Activated CD8-positive, alpha-beta T cell treated with anti-CD3 and anti-CD28 coated beads, Interleukin-2, amount 10 ng/mL, durations not matched to agents 7 days and 5 days (primary cell): ENCODE data around the gene ARSB. TPM values are rescaled to one million over a fixed set of nuclear protein-coding genes. Genes with fewer than 3 reads are reported as not detected.

Experiments
- ATAC-seq: fragments of 150-1000 bp; cut with Tn5 transposase; one replicate; pipeline ENCODE4 v1.10.0; 2021; ENCODE audit warnings: moderate library complexity
- CTCF ChIA-PET: fragments of 350-600 bp; sonication (Branson Sonifier 250); formaldehyde crosslinking; loops from one replicate; lab custom pipeline; 2021; ENCODE audit warnings: antibody characterized with exemption; lab: Charles Lee
- POLR2A ChIA-PET: fragments of 350-600 bp; sonication (Branson Sonifier 250); formaldehyde crosslinking; loops from one replicate; lab custom pipeline; 2021; ENCODE audit warnings: antibody characterized with exemption; lab: Charles Lee
- DNase-seq: peaks from one replicate; pipeline ENCODE4 v3.0.0-alpha.2; 2020
- H3K27ac Mint-ChIP-seq: one replicate; pipeline ENCODE4 v1.8.0; 2021; ENCODE audit warnings: mild to moderate bottlenecking, mixed read lengths
- H3K27me3 Mint-ChIP-seq: one replicate; pipeline ENCODE4 v1.8.0; 2021; ENCODE audit warnings: low read depth, mixed read lengths
- H3K36me3 Mint-ChIP-seq: one replicate; pipeline ENCODE4 v1.8.0; 2021; ENCODE audit warnings: low read depth, mixed read lengths
- H3K4me1 Mint-ChIP-seq: one replicate; pipeline ENCODE4 v1.8.0; 2021; ENCODE audit warnings: low read depth, mixed read lengths
- H3K4me3 Mint-ChIP-seq: one replicate; pipeline ENCODE4 v1.8.0; 2021; ENCODE audit warnings: mild to moderate bottlenecking, mixed read lengths
- H3K9me3 Mint-ChIP-seq: one replicate; pipeline ENCODE4 v1.8.0; 2022; ENCODE audit warnings: mixed read lengths; ENCODE audit not compliant: insufficient read depth
- total RNA-seq, 2 experiments: library from RNA; stranded (reverse); gene quantifications; one replicate each; pipeline ENCODE4 v1.2.3, GENCODE V29; 2021

ARSB gene
- total RNA-seq, 2 experiments from 2014 or later = 10.3 TPM

DNA sequence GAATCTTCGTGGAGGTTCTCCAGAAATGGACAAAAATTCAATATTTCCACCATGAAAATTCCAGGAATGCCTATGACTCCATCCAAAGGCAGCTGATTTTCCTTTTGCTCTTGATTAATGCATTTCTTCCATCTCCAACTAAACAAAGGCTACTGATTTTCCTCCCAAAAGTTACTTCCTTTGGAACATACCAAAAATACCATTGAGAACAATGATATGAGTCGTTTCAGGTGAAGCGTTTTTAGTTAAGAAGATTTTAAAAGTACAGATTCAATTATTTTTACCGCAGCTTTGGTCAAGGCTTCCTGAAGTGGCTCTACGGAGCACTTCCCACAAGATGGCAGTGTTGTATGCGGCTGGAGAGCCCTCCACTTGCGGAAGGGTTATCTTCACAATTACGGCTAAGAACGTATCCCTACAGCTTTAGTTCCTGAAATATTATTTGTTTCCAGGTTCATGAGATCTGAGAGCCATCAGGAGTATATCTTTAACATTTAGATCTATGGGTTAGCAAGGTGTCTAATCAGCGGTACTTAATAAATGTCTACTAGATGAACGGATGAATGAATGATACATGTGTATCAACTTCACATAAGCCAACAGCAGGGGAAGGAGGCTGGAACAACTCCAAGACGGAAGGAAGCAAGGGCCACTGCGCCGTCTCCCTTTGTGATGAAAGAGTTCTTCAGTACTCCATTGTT lies 35.9 kb upstream of the ARSB start:
- DNase-seq (peak; percentile 54), ATAC-seq (peak; percentile 64)

DNA sequence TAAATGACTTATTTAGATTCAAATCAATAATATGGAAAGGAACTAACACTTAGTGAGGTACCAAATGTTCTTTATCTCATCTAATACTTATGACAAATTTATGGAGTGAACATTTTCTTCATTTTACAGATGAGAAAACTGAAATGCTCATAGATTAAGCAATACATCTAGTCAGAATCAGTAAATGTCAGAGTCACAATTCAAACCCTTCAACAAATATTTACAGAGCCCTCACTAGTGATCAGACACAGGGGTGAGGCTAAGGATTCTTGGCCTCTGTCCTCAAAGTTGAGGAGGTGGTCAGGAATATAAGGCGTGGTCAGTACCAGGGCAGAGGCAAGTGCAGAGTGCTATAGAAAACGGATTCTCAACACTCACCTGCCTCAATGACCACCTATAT lies 29.5 kb upstream of the ARSB start:
- POLR2A ChIA-PET = no interaction called here
- H3K27me3 Mint-ChIP-seq = peaks cover 46% of the 10 kb centered on the region
- ATAC-seq = no peak
- H3K4me1 Mint-ChIP-seq = no peaks in the 10 kb centered on the region
- no peaks in the 10 kb centered on the region for H3K36me3 Mint-ChIP-seq
- H3K9me3 Mint-ChIP-seq = no peaks in the 10 kb centered on the region
- no peak overlapping the region for H3K27ac Mint-ChIP-seq
- CTCF ChIA-PET = interaction anchor here (1.3 to 1.9 kb wide), 2 partner anchors 30 to 119 kb away, joined by 4 to 7 read pairs; partner anchors contain the start of gene ARSB
- no peak for DNase-seq
- H3K4me3 Mint-ChIP-seq = no peak overlapping the region

More for the DNA sequence above, 35.9 kb upstream of the ARSB start:
- ChIA-PET CTCF (interaction anchor here (0.6 to 9.1 kb wide), 34 partner anchors 8 to 492 kb away, joined by 3 to 368 read pairs (median 4); no protein-coding TSS in a partner anchor), POLR2A (interaction anchor here (0.6 to 0.9 kb wide), 2 partner anchors 35 kb away, joined by 3 to 7 read pairs; partner anchors contain the start of gene ARSB)
- H3K36me3 Mint-ChIP-seq = no peaks in the 10 kb centered on the region
- no peak overlapping the region for H3K27ac Mint-ChIP-seq
- H3K27me3 Mint-ChIP-seq = peaks cover 53% of the 10 kb centered on the region
- peaks cover 5% of the 10 kb centered on the region for H3K4me1 Mint-ChIP-seq
- H3K4me3 Mint-ChIP-seq = no peak overlapping the region
- H3K9me3 Mint-ChIP-seq = no peaks in the 10 kb centered on the region

DNA sequence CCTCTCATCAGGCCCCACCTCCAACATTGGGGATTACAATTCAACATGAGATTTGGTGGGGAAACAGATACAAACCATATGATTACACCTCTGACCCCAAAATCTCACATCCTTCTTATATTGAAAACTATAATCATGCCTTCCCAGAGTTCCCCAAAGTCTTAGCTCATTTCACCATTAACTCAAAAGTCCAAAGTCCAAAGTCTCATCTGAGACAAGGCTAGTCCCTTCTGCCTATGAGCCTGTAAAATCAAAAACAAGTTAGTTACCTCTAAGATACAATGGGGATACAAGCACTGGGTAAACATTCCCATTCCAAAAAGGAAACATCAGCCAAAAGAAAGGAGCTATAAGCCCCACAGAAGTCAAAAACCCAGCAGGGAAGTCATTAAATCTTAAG lies 26.8 kb upstream of the ARSB start:
- H3K9me3 Mint-ChIP-seq = no peaks in the 10 kb centered on the region
- DNase-seq (no peak), ATAC-seq (no peak)
- H3K27me3 Mint-ChIP-seq = peaks cover 27% of the 10 kb centered on the region
- no peak overlapping the region for H3K4me3 Mint-ChIP-seq
- no peak overlapping the region for H3K27ac Mint-ChIP-seq
- H3K36me3 Mint-ChIP-seq = no peaks in the 10 kb centered on the region
- POLR2A ChIA-PET = interaction anchor here (1.0 kb wide), 1 partner anchor 26 kb away, joined by 3 read pairs; no protein-coding TSS in a partner anchor
- CTCF ChIA-PET = interaction anchor here (1.3 to 4.4 kb wide), 2 partner anchors 9 to 13 kb away, joined by 3 to 29 read pairs; no protein-coding TSS in a partner anchor
- no peaks in the 10 kb centered on the region for H3K4me1 Mint-ChIP-seq

DNA sequence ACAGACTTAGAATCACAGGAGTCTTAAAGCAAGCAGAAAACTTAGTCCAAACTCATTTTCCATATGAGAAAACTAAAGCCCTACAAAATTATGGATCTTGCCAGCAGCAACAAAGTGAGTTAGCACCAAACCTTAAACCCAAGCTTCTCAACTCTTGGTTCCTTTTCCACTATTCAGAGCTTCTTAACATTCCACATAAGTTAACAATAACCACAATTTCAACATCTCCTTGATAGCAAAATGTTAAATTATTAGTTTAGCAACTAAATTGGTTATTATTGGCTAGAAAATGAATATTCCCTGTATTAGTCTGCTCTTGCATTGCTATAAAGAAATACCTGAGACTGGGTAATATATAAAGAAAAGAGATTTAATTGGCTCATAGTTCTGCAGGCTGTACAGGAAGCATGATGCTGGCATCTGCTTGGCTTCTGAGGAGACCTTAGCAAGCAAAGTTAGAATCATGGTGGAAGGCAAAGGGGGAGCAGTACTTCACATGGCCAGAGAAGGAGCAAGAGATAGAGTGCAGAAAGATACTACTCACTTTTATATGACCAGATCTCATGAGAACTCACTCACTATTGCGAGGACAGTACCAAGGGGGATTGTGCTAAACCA lies 26.2 kb upstream of the ARSB start:
- ChIA-PET POLR2A (interaction anchor here (1.0 kb wide), 1 partner anchor 26 kb away, joined by 3 read pairs; no protein-coding TSS in a partner anchor), CTCF (interaction anchor here (1.3 to 4.4 kb wide), 4 partner anchors 10 to 122 kb away, joined by 3 to 29 read pairs (median 11); no protein-coding TSS in a partner anchor)
- Mint-ChIP-seq H3K27ac (no peak overlapping the region), H3K9me3 (no peaks in the 10 kb centered on the region), H3K27me3 (peaks cover 22% of the 10 kb centered on the region), H3K4me1 (no peaks in the 10 kb centered on the region), H3K4me3 (no peak overlapping the region), H3K36me3 (no peaks in the 10 kb centered on the region)
- ATAC-seq (no peak), DNase-seq (no peak)

DNA sequence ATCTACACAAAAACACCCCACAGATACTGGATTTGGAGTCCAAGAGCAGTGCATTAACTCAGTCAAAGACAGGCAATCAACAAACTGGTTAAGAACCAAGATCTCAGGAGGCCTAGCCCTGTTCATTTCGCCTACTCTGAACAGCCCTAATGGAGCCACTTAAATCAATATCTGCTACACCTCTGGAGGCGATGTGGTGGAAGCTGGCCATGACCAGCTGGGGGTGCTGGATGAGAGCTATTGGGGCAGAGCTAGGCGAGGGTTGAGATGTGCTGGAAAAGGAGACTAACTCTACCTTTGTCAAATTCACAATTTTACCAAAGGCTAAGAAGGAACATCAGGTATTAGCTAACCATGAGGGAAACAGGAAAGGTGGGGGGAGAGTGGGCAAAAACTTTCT lies 23.3 kb upstream of the ARSB start:
- no peak for ATAC-seq
- H3K27ac Mint-ChIP-seq = no peak overlapping the region
- H3K27me3 Mint-ChIP-seq = peaks cover 16% of the 10 kb centered on the region
- CTCF ChIA-PET = interaction anchor here (1.4 to 4.4 kb wide), 3 partner anchors 13 to 126 kb away, joined by 3 to 29 read pairs (median 16); no protein-coding TSS in a partner anchor
- H3K9me3 Mint-ChIP-seq = no peaks in the 10 kb centered on the region
- POLR2A ChIA-PET = no interaction called here
- H3K4me3 Mint-ChIP-seq = no peak overlapping the region
- no peaks in the 10 kb centered on the region for H3K36me3 Mint-ChIP-seq
- no peaks in the 10 kb centered on the region for H3K4me1 Mint-ChIP-seq
- DNase-seq = no peak

DNA sequence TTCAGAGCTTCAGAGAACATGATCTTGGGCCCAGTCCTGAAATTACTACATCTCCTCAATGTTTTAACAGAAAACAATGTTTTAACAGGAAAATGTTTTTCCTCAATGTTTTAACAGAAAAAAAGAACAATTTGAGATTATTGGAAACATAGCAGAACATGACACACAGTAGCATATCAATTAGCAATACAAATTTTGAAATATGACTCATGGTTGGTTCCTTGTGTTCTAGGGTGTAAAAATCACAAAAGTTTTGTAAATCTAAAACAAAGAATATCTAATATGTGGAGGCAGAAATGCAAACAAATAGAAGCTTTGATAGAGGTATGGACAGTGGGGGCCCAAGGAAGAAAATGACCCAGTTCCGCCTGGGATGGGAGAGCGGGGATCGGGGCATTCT lies 22.8 kb upstream of the ARSB start:
- no peak overlapping the region for H3K27ac Mint-ChIP-seq
- H3K9me3 Mint-ChIP-seq = no peaks in the 10 kb centered on the region
- H3K36me3 Mint-ChIP-seq = no peaks in the 10 kb centered on the region
- no peaks in the 10 kb centered on the region for H3K4me1 Mint-ChIP-seq
- no peak for ATAC-seq
- no peak for DNase-seq
- H3K27me3 Mint-ChIP-seq = peaks cover 18% of the 10 kb centered on the region
- ChIA-PET POLR2A (no interaction called here), CTCF (interaction anchor here (1.2 to 4.4 kb wide), 3 partner anchors 13 to 126 kb away, joined by 3 to 29 read pairs (median 5); no protein-coding TSS in a partner anchor)
- H3K4me3 Mint-ChIP-seq = no peak overlapping the region

DNA sequence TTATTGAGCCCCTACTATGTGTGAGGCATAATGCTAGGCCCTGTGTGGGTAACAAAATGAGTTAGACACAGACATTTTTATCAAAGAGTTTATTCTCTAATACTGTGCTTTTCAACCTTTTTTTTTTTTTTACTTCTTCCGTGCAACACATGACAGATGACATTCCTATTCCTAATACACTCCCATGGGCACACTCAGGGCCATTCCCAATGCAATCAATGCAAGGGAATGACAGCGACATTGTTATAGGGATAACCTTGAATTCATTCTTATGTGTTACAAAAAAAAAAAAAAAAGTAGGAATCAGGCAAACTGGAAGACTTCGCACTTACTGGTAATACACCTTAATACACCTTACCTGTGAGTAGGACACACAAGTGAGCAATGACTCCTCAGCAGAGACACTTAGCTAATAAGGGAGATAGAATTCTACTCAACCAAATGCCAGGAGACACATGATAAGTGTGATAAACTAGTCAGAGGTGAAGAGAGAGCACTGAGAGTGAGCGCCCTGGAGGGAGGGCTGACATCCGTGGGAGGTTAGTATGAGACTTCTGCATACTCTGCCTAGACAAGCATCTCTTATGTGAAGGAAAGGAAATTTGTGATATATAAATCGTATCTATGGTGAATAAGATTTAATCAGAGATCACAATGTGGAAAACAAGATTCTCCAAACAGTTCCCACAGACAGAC lies 21.0 kb upstream of the ARSB start:
- H3K27ac Mint-ChIP-seq = no peak overlapping the region
- ChIA-PET CTCF (no interaction called here), POLR2A (no interaction called here)
- peaks cover 14% of the 10 kb centered on the region for H3K27me3 Mint-ChIP-seq
- no peaks in the 10 kb centered on the region for H3K36me3 Mint-ChIP-seq
- H3K4me1 Mint-ChIP-seq = no peaks in the 10 kb centered on the region
- H3K9me3 Mint-ChIP-seq = no peaks in the 10 kb centered on the region
- DNase-seq (no peak), ATAC-seq (no peak)
- H3K4me3 Mint-ChIP-seq = no peak overlapping the region

DNA sequence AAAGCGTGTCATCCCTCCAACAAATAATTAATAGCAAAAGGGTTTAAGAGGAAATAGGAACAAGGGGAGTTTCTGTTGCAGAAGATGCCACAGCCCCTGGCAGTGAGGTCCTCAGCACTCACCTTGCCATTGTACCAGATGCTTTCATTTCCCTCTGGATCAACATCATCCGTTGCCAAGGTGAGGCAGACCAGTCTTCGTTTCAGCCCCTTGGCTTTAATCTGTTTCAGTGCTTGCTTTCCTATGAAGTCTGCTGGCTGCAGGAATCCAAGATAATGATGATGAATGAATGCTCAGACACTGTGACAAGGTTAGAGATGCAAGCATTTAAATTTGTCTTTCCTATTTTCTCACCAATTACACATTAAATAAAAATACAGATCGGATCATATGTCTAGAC lies 20.0 kb upstream of the ARSB start:
- no peak overlapping the region for H3K27ac Mint-ChIP-seq
- H3K4me1 Mint-ChIP-seq = no peaks in the 10 kb centered on the region
- no peak overlapping the region for H3K4me3 Mint-ChIP-seq
- peaks cover 17% of the 10 kb centered on the region for H3K27me3 Mint-ChIP-seq
- ChIA-PET POLR2A (no interaction called here), CTCF (no interaction called here)
- DNase-seq (no peak), ATAC-seq (no peak)
- no peaks in the 10 kb centered on the region for H3K9me3 Mint-ChIP-seq
- H3K36me3 Mint-ChIP-seq = no peaks in the 10 kb centered on the region

DNA sequence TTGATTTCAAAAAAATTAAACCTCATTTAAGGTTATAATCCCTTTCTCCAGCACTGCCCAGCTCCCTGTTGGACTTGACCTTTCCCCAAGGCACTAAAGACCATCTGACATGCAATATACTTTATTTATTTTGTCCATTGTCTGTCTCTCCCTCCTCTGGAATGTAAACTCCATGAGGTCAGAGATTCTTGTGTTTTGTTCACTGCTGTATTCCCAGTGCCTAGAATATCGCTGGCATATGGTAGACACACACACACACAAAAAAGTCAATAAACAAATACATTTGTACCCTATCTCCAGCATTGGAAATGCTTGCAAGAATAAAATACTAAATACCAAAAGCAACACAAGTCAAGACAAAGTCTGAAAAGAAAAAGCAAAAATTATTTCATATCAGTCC lies 17.3 kb upstream of the ARSB start:
- H3K9me3 Mint-ChIP-seq = no peaks in the 10 kb centered on the region
- no peak for ATAC-seq

DNA sequence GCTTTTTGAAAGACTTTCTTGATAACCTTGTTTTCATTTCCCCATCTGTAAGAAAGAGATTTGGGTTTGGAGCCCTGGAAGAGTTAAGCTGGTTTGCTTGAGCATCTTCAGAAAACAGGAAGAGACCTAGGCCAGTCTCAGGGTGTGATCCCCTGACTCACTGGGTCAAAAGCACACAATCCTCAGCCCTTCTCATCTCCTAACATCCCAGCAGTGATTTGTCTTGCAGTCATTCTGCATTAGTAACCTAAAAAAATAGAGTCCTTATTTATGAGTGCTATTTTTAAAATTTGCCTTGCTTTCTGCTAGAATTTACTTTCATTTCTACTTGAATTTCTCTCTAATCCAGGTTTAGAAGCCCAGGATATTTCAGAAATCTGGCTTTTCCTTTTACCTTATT lies 16.4 kb upstream of the ARSB start:
- ATAC-seq = no peak
- Mint-ChIP-seq H3K27ac (no peak overlapping the region), H3K27me3 (peaks cover 29% of the 10 kb centered on the region), H3K4me3 (no peak overlapping the region), H3K4me1 (no peaks in the 10 kb centered on the region), H3K9me3 (no peaks in the 10 kb centered on the region), H3K36me3 (no peaks in the 10 kb centered on the region)
- DNase-seq = no peak
- CTCF ChIA-PET = no interaction called here
- POLR2A ChIA-PET = interaction anchor here (0.8 kb wide), 1 partner anchor 9 kb away, joined by 4 read pairs; no protein-coding TSS in a partner anchor

More for the DNA sequence above, 17.3 kb upstream of the ARSB start:
- POLR2A ChIA-PET = no interaction called here
- Mint-ChIP-seq H3K36me3 (no peaks in the 10 kb centered on the region), H3K27ac (no peak overlapping the region), H3K4me1 (no peaks in the 10 kb centered on the region), H3K4me3 (no peak overlapping the region), H3K27me3 (peaks cover 26% of the 10 kb centered on the region)
- DNase-seq = no peak
- CTCF ChIA-PET = interaction anchor here (1.0 kb wide), 1 partner anchor 131 kb away, joined by 3 read pairs; no protein-coding TSS in a partner anchor

DNA sequence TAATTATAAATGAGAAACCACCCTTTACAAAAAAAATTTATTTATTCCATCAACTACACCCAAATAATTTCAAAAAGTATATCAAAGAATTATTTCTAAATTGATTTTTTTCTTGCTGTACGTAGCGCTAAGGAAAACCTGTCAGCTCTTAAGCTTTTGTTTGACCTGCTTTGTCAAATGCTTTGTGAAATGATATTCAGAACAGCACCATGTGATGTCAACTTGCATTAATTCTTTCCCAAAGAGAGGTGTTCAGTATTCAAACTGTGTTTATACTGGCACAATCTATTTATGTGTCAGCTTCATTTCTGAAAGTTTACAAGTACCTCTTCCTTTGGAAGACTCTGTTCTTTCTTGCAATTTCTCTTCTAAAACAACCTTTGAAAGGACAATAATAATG lies 12.0 kb upstream of the ARSB start:
- H3K36me3 Mint-ChIP-seq = peaks cover 3% of the 10 kb centered on the region
- H3K27me3 Mint-ChIP-seq = peaks cover 23% of the 10 kb centered on the region
- H3K4me3 Mint-ChIP-seq = no peak overlapping the region
- ATAC-seq (no peak), DNase-seq (no peak)
- no peak overlapping the region for H3K27ac Mint-ChIP-seq
- H3K4me1 Mint-ChIP-seq = peaks cover 19% of the 10 kb centered on the region
- ChIA-PET CTCF (interaction anchor here (1.1 kb wide), 1 partner anchor 24 kb away, joined by 4 read pairs; no protein-coding TSS in a partner anchor), POLR2A (no interaction called here)
- H3K9me3 Mint-ChIP-seq = no peaks in the 10 kb centered on the region
